ENCODE measurements around the gene CMTM2. TPM values are rescaled to one million over a fixed set of nuclear protein-coding genes. Genes with fewer than 3 reads are reported as not detected.

CMTM2 gene
- total and polyA plus RNA-seq, 12 donors = 0.33 to 0.95 (median 0.63) TPM; not detected in 8

DNA sequence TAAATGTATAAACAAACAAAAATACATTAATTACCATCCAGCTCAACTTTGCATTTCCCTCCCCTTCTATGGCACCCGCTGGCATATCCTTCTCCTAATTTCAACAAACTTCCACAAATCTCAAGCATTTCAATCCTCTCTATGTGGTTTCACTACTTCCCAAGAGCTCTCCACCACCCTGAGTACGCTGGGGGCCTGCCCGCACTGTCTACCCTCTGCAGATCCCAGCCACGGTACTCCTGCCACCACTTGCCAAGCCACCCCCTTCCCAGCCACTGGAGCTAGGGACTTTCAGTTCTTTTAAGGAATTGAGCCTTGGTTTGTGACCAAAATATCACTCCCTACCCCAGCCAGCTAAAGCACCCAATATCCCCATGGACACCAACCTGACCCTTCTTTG, 31.2 kb upstream of the CMTM2 start:
- TF ChIP-seq, protein P1, sequence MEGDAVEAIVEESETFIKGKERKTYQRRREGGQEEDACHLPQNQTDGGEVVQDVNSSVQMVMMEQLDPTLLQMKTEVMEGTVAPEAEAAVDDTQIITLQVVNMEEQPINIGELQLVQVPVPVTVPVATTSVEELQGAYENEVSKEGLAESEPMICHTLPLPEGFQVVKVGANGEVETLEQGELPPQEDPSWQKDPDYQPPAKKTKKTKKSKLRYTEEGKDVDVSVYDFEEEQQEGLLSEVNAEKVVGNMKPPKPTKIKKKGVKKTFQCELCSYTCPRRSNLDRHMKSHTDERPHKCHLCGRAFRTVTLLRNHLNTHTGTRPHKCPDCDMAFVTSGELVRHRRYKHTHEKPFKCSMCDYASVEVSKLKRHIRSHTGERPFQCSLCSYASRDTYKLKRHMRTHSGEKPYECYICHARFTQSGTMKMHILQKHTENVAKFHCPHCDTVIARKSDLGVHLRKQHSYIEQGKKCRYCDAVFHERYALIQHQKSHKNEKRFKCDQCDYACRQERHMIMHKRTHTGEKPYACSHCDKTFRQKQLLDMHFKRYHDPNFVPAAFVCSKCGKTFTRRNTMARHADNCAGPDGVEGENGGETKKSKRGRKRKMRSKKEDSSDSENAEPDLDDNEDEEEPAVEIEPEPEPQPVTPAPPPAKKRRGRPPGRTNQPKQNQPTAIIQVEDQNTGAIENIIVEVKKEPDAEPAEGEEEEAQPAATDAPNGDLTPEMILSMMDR (IDR thresholded peaks at IDR 0.05) = no peak
- WGBS, 2 donors = 88 to 93% methylated on average over 4 of the region's 4 CpGs
- Histone ChIP-seq H3K4me3 (no peak overlapping the region), H3K9me3 (no peaks in the 10 kb centered on the region), H3K4me1 (peaks cover 5 to 63% (median 45%) of the 10 kb centered on the region in 9 donors), H3K36me3 (peaks cover 0 to 45% (median 5%) of the 10 kb centered on the region in 9 donors), H3K27ac (peak overlapping the region in 8 of 10 donors; percentile 40 to 100 (median 98)), H3K27me3 (no peaks in the 10 kb centered on the region)
- no peak for ATAC-seq
- DNase-seq = no peak
- intact Hi-C loops (cut with DNase I) = loop anchor here in 2 of 10 donors (1.0 to 2.0 kb wide), 2 partner anchors 21 to 31 kb away; no protein-coding TSS in a partner anchor

DNA sequence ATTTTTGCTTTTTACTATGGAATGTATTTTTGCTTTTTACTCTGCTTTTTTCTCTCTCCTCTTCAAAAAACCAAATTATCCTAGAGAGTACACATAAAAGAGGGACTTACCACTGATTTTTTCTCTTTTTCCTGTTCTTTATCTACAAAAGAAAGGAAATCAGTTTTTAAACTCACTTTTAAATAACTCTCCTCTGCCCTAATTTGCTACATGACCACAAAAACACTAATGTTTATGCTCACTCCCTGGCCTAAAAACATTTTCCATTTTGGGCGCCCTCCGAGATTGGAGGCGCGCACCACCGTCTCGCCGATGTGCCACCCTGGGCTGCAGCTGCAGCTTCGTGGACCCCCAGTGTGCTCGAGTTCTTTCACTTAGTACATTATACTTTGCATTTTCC, 30.4 kb upstream of the CMTM2 start:
- Histone ChIP-seq H3K36me3 (peaks cover 0 to 37% (median 5%) of the 10 kb centered on the region in 9 donors), H3K9me3 (no peaks in the 10 kb centered on the region), H3K4me1 (peaks cover 5 to 67% (median 53%) of the 10 kb centered on the region in 9 donors), H3K4me3 (peak overlapping the region; percentile 64 to 93 (median 82)), H3K27me3 (no peaks in the 10 kb centered on the region), H3K27ac (peak overlapping the region; percentile 88 to 100 (median 98))
- WGBS, 2 donors = 64 to 68% methylated on average over 9 of the region's 9 CpGs
- ATAC-seq = no peak
- intact Hi-C loops (cut with DNase I) = loop anchor here in 2 of 10 donors (1.0 to 2.0 kb wide), 2 partner anchors 22 to 32 kb away; no protein-coding TSS in a partner anchor
- TF ChIP-seq, protein P1 (IDR thresholded peaks at IDR 0.05) = no peak
- no peak for DNase-seq

DNA sequence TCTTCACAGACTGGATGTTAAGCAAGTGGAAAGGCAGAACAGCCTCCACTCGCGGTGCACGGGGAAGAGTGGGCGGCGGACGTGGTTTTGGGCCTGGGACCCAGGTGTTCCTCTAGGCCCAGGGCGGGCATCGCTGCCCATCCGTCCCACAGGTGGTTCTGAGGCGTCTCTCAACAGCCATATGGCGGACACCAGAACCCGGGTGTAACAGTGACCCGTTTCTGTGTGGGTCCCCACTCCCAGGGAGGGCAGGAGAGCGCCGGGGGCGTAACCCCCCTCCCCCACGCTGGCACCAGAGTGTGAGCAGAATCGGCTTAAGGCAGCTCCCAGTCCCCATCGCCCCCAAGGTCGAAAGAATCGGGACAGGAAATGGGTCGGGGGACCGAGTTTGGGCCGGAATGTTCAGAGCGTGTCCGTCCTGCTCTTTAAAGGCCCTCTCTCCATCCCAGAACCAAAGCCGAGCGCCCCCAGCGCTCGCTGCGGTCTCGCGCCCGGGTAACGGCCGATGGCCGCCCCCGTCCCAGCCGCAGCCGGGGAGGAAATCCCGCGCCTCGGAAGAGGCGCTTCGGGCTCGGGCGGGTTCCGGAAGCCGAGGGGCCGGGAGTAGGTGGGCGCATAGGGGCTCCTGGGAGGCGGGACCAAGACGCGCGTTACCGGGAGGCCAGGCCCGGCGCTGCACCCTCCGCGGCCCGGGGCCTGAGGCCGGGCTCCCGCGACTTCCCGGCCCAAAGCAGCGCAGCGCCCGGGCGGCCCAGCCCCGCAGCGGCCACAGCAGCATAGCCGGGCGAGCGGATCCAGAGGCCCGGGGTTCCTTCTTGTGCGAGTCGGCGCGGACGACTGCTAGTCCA, 29.8 kb upstream of the CMTM2 start, which contains the start of gene TK2:
Gene TK2 (minus strand): TSS at position 839 of the 848 bp plus-strand sequence. CDS start 61 bp downstream, at position 778.
- ATAC-seq = peak; percentile 49 to 78 (median 66)
- intact Hi-C loops (cut with DNase I) = loop anchor here in 5 of 10 donors (1.0 to 10.0 kb wide), 6 partner anchors 32 to 65 kb away; partner anchors contain the start of gene CMTM3 (in 2 of the 5)
- H3K27me3 ChIP-seq = no peaks in the 10 kb centered on the region
- H3K27ac ChIP-seq = peak within 1 kb of the TSS; percentile 88 to 100 (median 98)
- H3K36me3 ChIP-seq = peaks cover 0 to 31% (median 5%) of the 10 kb centered on the region in 9 donors
- H3K9me3 ChIP-seq = no peaks in the 10 kb centered on the region
- peak; percentile 63 to 79 for DNase-seq
- peak within 1 kb of the TSS; percentile 64 to 93 (median 82) for H3K4me3 ChIP-seq
- TF ChIP-seq, protein P1 (IDR thresholded peaks at IDR 0.05) = peak in 7 of 9 donors; percentile 15 to 56 (median 28)
- peaks cover 5 to 67% (median 55%) of the 10 kb centered on the region in 9 donors for H3K4me1 ChIP-seq
- WGBS, 2 donors = 3 to 5% methylated on average over 80 of the region's 80 CpGs

DNA sequence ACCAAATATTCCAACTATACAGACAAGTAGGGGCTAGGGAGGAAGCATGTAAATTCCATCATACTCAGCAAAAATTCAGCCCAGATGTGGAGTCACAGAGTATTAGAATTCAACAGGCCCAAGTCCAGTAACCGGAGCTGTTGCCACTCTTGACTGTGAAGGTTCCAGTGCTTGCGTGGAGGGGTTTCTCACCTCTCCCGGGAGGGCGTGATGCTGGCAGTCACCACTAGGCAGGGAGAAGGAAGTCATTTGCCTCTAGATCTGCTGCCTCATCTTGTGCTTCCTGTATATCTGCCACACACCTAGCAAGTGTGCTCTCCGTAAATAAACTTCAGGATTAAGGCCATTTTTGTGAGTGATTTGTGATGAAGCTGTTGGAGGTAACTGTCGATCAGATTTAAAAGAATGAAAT, 27.9 kb upstream of the CMTM2 start:
- TF ChIP-seq, protein P1 (IDR thresholded peaks at IDR 0.05) = peak in 3 of 9 donors; percentile 12 to 38 (median 22)
- ATAC-seq = peak in 2 of 8 donors; percentile 23 to 27
- intact Hi-C loops (cut with DNase I) = loop anchor here in 5 of 10 donors (2.0 to 10.0 kb wide), 4 partner anchors 34 to 67 kb away; partner anchors contain the start of gene CMTM3 (in 1 of the 5)
- Histone ChIP-seq H3K4me1 (peaks cover 5 to 81% (median 59%) of the 10 kb centered on the region in 9 donors), H3K9me3 (no peaks in the 10 kb centered on the region), H3K4me3 (peak overlapping the region in 3 of 10 donors; percentile 60 to 74 (median 67)), H3K27ac (peak overlapping the region in 8 of 10 donors; percentile 23 to 100 (median 96)), H3K27me3 (no peaks in the 10 kb centered on the region), H3K36me3 (peaks cover 0 to 13% (median 0%) of the 10 kb centered on the region in 9 donors)
- DNase-seq = no peak
- WGBS, 2 donors = 46 to 48% methylated on average over 6 of the region's 6 CpGs

Measured in heart right ventricle (tissue), 16 donors.